ENCODE results near the gene OR5K1.

OR5K1 gene

GRCh38 chr3:98500019-98500418 lies 37.0 kb downstream of the OR5K1 start (continued):
- 0 out of 2 replicates have a peak, but pooled peaks have one; percentile 32 for TF ChIP-seq ZNF558 (tag by site-specific recombination; IDR thresholded peaks at IDR 0.05)
- TF ChIP-seq TSHZ1 (tag by site-specific recombination; IDR thresholded peaks at IDR 0.05; ENCODE audit: borderline replicate concordance): peak; percentile 93
- no peak for TF ChIP-seq ZBTB26 (tag by site-specific recombination; optimal IDR thresholded peaks at IDR 0.05)
- TF ChIP-seq ZBTB17 (tag by site-specific recombination; IDR thresholded peaks at IDR 0.05): 0 out of 2 replicates have a peak, but pooled peaks have one; percentile 41
- peak; percentile 90 for TF ChIP-seq HIC1 (tag by site-specific recombination; IDR thresholded peaks at IDR 0.05)
- TF ChIP-seq OSR2 (tag by site-specific recombination; IDR thresholded peaks at IDR 0.05): peak; percentile 63; the same call in 1 of the 2 replicates
- TF ChIP-seq KLF10 (tag by site-specific recombination; IDR thresholded peaks at IDR 0.05): peak; percentile 46; the same call in 1 of the 2 replicates
- TF ChIP-seq SP7 (tag by site-specific recombination; IDR thresholded peaks at IDR 0.05): peak; percentile 86
- peak; percentile 66; the same call in 1 of the 2 replicates for TF ChIP-seq ZNF580 (tag by site-specific recombination; IDR thresholded peaks at IDR 0.05)
- peak; percentile 26; the same call in 1 of the 2 replicates for TF ChIP-seq ZXDB (tag by site-specific recombination; IDR thresholded peaks at IDR 0.05)
- no peak for TF ChIP-seq YY2 (tag by site-specific recombination; IDR thresholded peaks at IDR 0.05)
- TF ChIP-seq ZNF23 (tag by site-specific recombination; IDR thresholded peaks at IDR 0.05; ENCODE audit: borderline replicate concordance): no peak
- TF ChIP-seq GLI4 (tag by site-specific recombination; IDR thresholded peaks at IDR 0.05): no peak

- TF ChIP-seq ZNF350 (tag by site-specific recombination; IDR thresholded peaks at IDR 0.05): no peak
- no peak for TF ChIP-seq ZBTB11 (tag by site-specific recombination; conservative IDR thresholded peaks at IDR 0.05; ENCODE audit: low read depth)
- TF ChIP-seq ZBTB17 (tag by site-specific recombination; IDR thresholded peaks at IDR 0.05): no peak
- no peak for TF ChIP-seq ZNF776 (tag by site-specific recombination; IDR thresholded peaks at IDR 0.05; ENCODE audit: borderline replicate concordance)
- TF ChIP-seq ZNF223 (tag by site-specific recombination; IDR thresholded peaks at IDR 0.05): no peak
- no peak for TF ChIP-seq ZNF548 (tag by site-specific recombination; IDR thresholded peaks at IDR 0.05)
- TF ChIP-seq ZNF398 (tag by site-specific recombination; IDR thresholded peaks at IDR 0.05): no peak
- no peak for TF ChIP-seq ZNF155 (tag by site-specific recombination; IDR thresholded peaks at IDR 0.05)
- Histone ChIP-seq H3K27ac (ENCODE audit: extremely low read depth, low read depth, low read length) (no peak overlapping the region), H3K9me3 (ENCODE audit: control insufficient read depth, insufficient read depth, low read depth, low read length) (no peaks in the 10 kb centered on the region), H3K36me3 (ENCODE audit: control insufficient read depth in 2 of 2, insufficient read depth in 1 of 2, low read length in 2 of 2) (no peaks in the 10 kb centered on the region), H3K4me3 (ENCODE audit: low read depth, low read length) (no peak overlapping the region), H3K4me1 (ENCODE audit: control insufficient read depth, insufficient read depth, low read length) (no peaks in the 10 kb centered on the region)
- ChIA-PET POLR2A (no interaction called here), CTCF (no interaction called here)
Observed at GRCh38 chr3:98501270-98501669, 38.3 kb downstream of the OR5K1 start.

All from HEK293 (cell line).